WTC11 (cell line): ENCODE measurements around the gene XRCC5. TPM values are rescaled to one million over a fixed set of nuclear protein-coding genes. Genes with fewer than 3 reads are reported as not detected.

ENCODE experiments used
- ATAC-seq: fragments of 200-7000 bp; cut with Tn5 transposase; 2 replicates; pipeline ENCODE4 v1.10.0; 2021; ENCODE audit warnings: mild to moderate bottlenecking, moderate library complexity
- CTCF ChIA-PET: fragments of 300-600 bp; sonication (Branson Sonifier 250); formaldehyde crosslinking; loops from one replicate; lab custom pipeline; 2021; ENCODE audit warnings: antibody characterized with exemption; lab: Charles Lee
- POLR2A ChIA-PET: fragments of 350-600 bp; sonication (Branson Sonifier 250); formaldehyde crosslinking; loops from one replicate; lab custom pipeline; 2021; ENCODE audit warnings: antibody characterized with exemption; lab: Charles Lee
- DNase-seq: peaks from one replicate; pipeline ENCODE4 v3.0.0; 2021; ENCODE audit warnings: low spot score
- H3K27ac Mint-ChIP-seq: 2 replicates; pipeline ENCODE4 v1.8.0; 2021; ENCODE audit warnings: mixed read lengths
- H3K27me3 Mint-ChIP-seq: 2 replicates; pipeline ENCODE4 v1.8.0; 2021; ENCODE audit warnings: low read depth, mild to moderate bottlenecking, moderate library complexity, mixed read lengths
- H3K36me3 Mint-ChIP-seq: 2 replicates; pipeline ENCODE4 v1.8.0; 2021; ENCODE audit warnings: mixed read lengths
- H3K4me1 Mint-ChIP-seq: 2 replicates; pipeline ENCODE4 v1.8.0; 2022; ENCODE audit warnings: mixed read lengths
- H3K4me3 Mint-ChIP-seq: 2 replicates; pipeline ENCODE4 v1.8.0; 2021; ENCODE audit warnings: mild to moderate bottlenecking, moderate library complexity, mixed read lengths
- H3K9me3 Mint-ChIP-seq: 2 replicates; pipeline ENCODE4 v1.8.0; 2021; ENCODE audit warnings: mixed read lengths
- ARID4B ChIP-seq: sonication (generic); formaldehyde crosslinking; IDR thresholded peaks from 2 replicates; pipeline ENCODE4 v1.8.0; 2023; ENCODE audit warnings: missing genetic modification reagents, mild to moderate bottlenecking, borderline replicate concordance
- ATF2 ChIP-seq: sonication (generic); formaldehyde crosslinking; IDR thresholded peaks from 2 replicates; pipeline ENCODE4 v1.8.1; 2022; ENCODE audit warnings: low read depth, missing genetic modification reagents, borderline replicate concordance
- E2F1 ChIP-seq: sonication (generic); formaldehyde crosslinking; IDR thresholded peaks from 2 replicates; pipeline ENCODE4 v1.8.0; 2022; ENCODE audit warnings: mild to moderate bottlenecking, missing genetic modification reagents
- ETV6 ChIP-seq: sonication (generic); formaldehyde crosslinking; IDR thresholded peaks from 2 replicates; pipeline ENCODE4 v1.8.1; 2022; ENCODE audit warnings: mild to moderate bottlenecking, missing genetic modification reagents
- FOXK1 ChIP-seq: sonication (generic); formaldehyde crosslinking; IDR thresholded peaks from 2 replicates; pipeline ENCODE4 v1.8.0; 2022; ENCODE audit warnings: mild to moderate bottlenecking, moderate library complexity, missing genetic modification reagents
- FOXP4 ChIP-seq: sonication (generic); formaldehyde crosslinking; IDR thresholded peaks from 2 replicates; pipeline ENCODE4 v1.8.0; 2022; ENCODE audit warnings: mild to moderate bottlenecking, missing genetic modification reagents
- GRHL2 ChIP-seq: fragments of 250-450 bp; sonication (Bioruptor Pico); IDR thresholded peaks from 2 replicates; pipeline ENCODE4 v1.8.0; 2022; ENCODE audit warnings: mild to moderate bottlenecking, moderate library complexity; ENCODE audit not compliant: insufficient replicate concordance, severe bottlenecking
- IRF2 ChIP-seq: sonication (generic); formaldehyde crosslinking; IDR thresholded peaks from 2 replicates; pipeline ENCODE4 v1.8.0; 2022; ENCODE audit warnings: low read depth, missing genetic modification reagents, borderline replicate concordance
- MLX ChIP-seq: sonication (generic); formaldehyde crosslinking; IDR thresholded peaks from 2 replicates; pipeline ENCODE4 v1.8.1; 2023; ENCODE audit warnings: mild to moderate bottlenecking, missing genetic modification reagents, moderate library complexity
- NR1H2 ChIP-seq: sonication (generic); formaldehyde crosslinking; IDR thresholded peaks from 2 replicates; pipeline ENCODE4 v1.9.0; 2021; ENCODE audit warnings: mild to moderate bottlenecking, moderate library complexity, missing genetic modification reagents
- NR2C2 ChIP-seq: sonication (generic); formaldehyde crosslinking; IDR thresholded peaks from 2 replicates; pipeline ENCODE4 v1.8.0; 2022; ENCODE audit warnings: mild to moderate bottlenecking, missing genetic modification reagents
- OVOL2 ChIP-seq: fragments of 250-450 bp; sonication (Bioruptor Pico); IDR thresholded peaks from 2 replicates; pipeline ENCODE4 v1.9.0; 2021; ENCODE audit warnings: mild to moderate bottlenecking, borderline replicate concordance
- TEAD1 ChIP-seq: sonication (generic); formaldehyde crosslinking; IDR thresholded peaks from 2 replicates; pipeline ENCODE4 v1.8.0; 2022; ENCODE audit warnings: mild to moderate bottlenecking, missing genetic modification reagents
- USF2 ChIP-seq: sonication (generic); formaldehyde crosslinking; IDR thresholded peaks from 2 replicates; pipeline ENCODE4 v1.8.1; 2023; ENCODE audit warnings: mild to moderate bottlenecking, missing genetic modification reagents, moderate library complexity
- ZBTB43 ChIP-seq: sonication (generic); formaldehyde crosslinking; IDR thresholded peaks from 2 replicates; pipeline ENCODE4 v1.8.1; 2023; ENCODE audit warnings: mild to moderate bottlenecking, missing genetic modification reagents
- ZMAT4 ChIP-seq: fragments of 250-450 bp; sonication (Bioruptor Pico); IDR thresholded peaks from 2 replicates; pipeline ENCODE4 v1.9.0; 2021; ENCODE audit warnings: mild to moderate bottlenecking
- ZNF317 ChIP-seq: sonication (generic); formaldehyde crosslinking; IDR thresholded peaks from 2 replicates; pipeline ENCODE4 v1.8.1; 2023; ENCODE audit warnings: low read depth, mild to moderate bottlenecking, moderate library complexity, missing genetic modification reagents, borderline replicate concordance
- ZNF423 ChIP-seq: fragments of 250-450 bp; sonication (Bioruptor Pico); IDR thresholded peaks from 2 replicates; pipeline ENCODE4 v2.1.2; 2022; ENCODE audit warnings: mild to moderate bottlenecking, moderate library complexity
- ZNF512 ChIP-seq: sonication (generic); formaldehyde crosslinking; IDR thresholded peaks from 2 replicates; pipeline ENCODE4 v1.8.1; 2022; ENCODE audit warnings: missing genetic modification reagents, borderline replicate concordance
- total RNA-seq: library from RNA; stranded (reverse); gene quantifications from 3 replicates; pipeline ENCODE4 v1.2.3, GENCODE V29; 2021

The XRCC5 gene
- total RNA-seq, 1 experiment from 2014 or later: 522 TPM

- TF ChIP-seq OVOL2 (no peak), TEAD1 (CRISPR knock-in tag) (no peak), ZNF512 (CRISPR knock-in tag) (no peak), ARID4B (no peak), FOXP4 (no peak), ZNF317 (CRISPR knock-in tag) (no peak), ATF2 (no peak), ZBTB43 (CRISPR knock-in tag) (no peak), ETV6 (CRISPR knock-in tag) (no peak), E2F1 (CRISPR knock-in tag) (no peak), USF2 (CRISPR knock-in tag) (no peak), MLX (CRISPR knock-in tag) (no peak), NR1H2 (CRISPR knock-in tag) (no peak), GRHL2 (CRISPR knock-in tag) (no peak), IRF2 (CRISPR knock-in tag) (no peak), ZNF423 (CRISPR knock-in tag) (no peak), FOXK1 (no peak), ZMAT4 (CRISPR knock-in tag) (no peak), NR2C2 (CRISPR knock-in tag) (no peak)
- Mint-ChIP-seq H3K27ac (no peak overlapping the region), H3K27me3 (no peaks in the 10 kb centered on the region; the same call in 1 of the 2 replicates), H3K36me3 (peaks cover 21% of the 10 kb centered on the region), H3K4me3 (no peak overlapping the region), H3K4me1 (no peaks in the 10 kb centered on the region), H3K9me3 (peaks cover 30% of the 10 kb centered on the region)
- ATAC-seq (no peak), DNase-seq (no peak)
- ChIA-PET CTCF (no interaction called here), POLR2A (no interaction called here)
Measured at GRCh38 chr2:216232721-216233120, 123.6 kb downstream of the XRCC5 start.
